ENCODE data around the gene APLP2. TPM values are rescaled to one million over a fixed set of nuclear protein-coding genes. Genes with fewer than 3 reads are reported as not detected.

Gene APLP2
- total and polyA plus RNA-seq, 9 donors = 198 to 466 (median 251) TPM

DNA sequence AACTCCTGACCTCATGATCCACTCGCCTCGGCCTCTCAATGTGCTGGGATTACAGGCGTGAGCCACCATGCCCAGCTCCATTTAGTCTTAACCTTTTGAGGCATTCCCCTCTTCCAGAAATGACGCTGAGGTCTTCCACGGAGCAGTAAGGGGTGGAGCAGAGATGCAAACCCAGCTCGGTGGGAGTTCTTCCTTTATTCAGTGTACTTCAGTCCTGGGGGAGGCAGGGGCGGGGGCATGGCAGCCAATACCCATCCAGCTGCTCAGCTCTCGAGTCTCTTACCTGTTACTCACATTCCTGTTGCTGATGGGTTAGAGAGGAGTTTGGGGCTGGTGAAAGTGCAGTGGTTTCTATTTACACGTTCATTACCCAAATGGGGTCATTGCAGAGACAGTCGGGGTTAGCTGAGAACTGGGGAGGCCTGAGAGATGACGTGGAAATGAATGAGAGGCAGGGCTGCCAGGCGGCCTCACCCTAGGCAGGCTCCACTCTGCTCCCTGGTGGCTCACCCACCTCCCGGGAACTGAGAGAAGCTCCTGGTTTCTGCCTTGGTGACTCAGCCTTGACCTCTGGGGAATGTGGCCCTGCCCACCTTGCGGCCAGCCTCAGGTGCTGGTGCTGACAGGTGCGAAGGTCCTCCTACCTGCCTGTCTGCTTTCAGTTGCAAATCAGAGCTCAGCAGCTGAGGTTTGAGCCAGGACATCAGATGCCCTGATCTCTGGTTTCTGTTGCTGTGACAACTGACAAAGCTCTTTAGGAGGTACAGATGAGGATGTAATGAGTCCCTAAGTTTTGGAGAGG lies 76.5 kb downstream of the APLP2 start:
- TF ChIP-seq EP300 (IDR thresholded peaks at IDR 0.05) (no peak), POLR2A (IDR thresholded peaks at IDR 0.05) (no peak)
- TF ChIP-seq, protein P1, sequence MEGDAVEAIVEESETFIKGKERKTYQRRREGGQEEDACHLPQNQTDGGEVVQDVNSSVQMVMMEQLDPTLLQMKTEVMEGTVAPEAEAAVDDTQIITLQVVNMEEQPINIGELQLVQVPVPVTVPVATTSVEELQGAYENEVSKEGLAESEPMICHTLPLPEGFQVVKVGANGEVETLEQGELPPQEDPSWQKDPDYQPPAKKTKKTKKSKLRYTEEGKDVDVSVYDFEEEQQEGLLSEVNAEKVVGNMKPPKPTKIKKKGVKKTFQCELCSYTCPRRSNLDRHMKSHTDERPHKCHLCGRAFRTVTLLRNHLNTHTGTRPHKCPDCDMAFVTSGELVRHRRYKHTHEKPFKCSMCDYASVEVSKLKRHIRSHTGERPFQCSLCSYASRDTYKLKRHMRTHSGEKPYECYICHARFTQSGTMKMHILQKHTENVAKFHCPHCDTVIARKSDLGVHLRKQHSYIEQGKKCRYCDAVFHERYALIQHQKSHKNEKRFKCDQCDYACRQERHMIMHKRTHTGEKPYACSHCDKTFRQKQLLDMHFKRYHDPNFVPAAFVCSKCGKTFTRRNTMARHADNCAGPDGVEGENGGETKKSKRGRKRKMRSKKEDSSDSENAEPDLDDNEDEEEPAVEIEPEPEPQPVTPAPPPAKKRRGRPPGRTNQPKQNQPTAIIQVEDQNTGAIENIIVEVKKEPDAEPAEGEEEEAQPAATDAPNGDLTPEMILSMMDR (IDR thresholded peaks at IDR 0.05) = no peak
- Histone ChIP-seq H3K9me3 (no peaks in the 10 kb centered on the region), H3K4me3 (no peak overlapping the region), H3K4me1 (ENCODE audit: insufficient read depth) (peaks cover 3% of the 10 kb centered on the region), H3K27ac (no peak overlapping the region), H3K36me3 (no peaks in the 10 kb centered on the region), H3K27me3 (no peaks in the 10 kb centered on the region)
- DNase-seq = no peak
- intact Hi-C loops (cut with DNase I) = no loop called here
- 78 to 83% (median 83%) methylated on average over 15 of the region's 15 CpGs for WGBS, 3 donors

DNA sequence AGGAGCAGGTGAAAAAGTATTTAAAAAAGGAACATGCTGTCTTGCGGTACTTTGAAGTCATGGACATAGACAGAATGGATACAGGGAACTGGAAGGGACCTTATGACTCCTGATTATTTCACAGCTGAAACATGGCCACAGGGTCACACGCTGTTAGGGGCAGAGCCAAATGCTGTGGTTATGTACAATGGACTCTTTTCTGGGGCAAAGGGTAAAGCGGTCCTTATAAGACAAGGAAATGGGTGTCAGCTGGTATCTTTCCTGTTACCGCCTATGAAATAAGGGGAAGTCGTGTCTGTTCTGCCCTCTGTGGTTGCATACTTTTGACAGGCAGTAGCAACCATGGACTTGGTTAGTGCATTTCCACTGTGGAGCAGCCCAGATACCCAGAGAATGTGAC lies 77.1 kb downstream of the APLP2 start:
- Histone ChIP-seq H3K27ac (no peak overlapping the region), H3K4me3 (no peak overlapping the region), H3K36me3 (no peaks in the 10 kb centered on the region), H3K4me1 (ENCODE audit: insufficient read depth) (peaks cover 3% of the 10 kb centered on the region), H3K27me3 (no peaks in the 10 kb centered on the region), H3K9me3 (no peaks in the 10 kb centered on the region)
- TF ChIP-seq POLR2A (IDR thresholded peaks at IDR 0.05) (no peak), EP300 (IDR thresholded peaks at IDR 0.05) (no peak)
- TF ChIP-seq, protein P1 (IDR thresholded peaks at IDR 0.05) = no peak
- no peak for DNase-seq
- WGBS, 3 donors = 77 to 87% (median 84%) methylated on average over 5 of the region's 5 CpGs
- intact Hi-C loops (cut with DNase I) = no loop called here

DNA sequence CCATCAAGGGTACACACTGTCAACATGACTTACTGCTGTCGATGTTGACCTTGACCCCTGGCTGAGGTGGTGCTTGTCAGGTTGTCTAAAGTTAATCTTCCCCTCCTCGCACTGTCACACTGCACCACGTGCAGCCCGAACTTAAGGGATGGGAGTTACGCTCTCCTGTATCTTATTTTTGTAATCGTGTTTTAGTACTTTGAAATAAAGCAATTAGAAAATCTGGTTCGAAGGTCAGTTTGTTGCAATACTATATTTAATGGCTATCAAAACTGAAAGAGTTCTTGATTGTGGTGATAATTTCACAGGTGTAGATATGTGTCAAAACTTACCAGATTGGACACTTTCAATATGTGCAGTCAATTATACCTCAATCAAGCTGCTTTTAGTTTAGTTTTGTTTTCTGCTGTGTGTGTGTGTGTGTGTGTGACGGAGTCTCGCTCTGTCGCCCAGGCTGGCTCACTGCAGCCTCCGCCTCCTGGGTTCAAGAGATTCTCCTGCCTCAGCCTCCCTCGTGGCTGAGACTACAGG lies 79.2 kb downstream of the APLP2 start:
- no peak for DNase-seq
- Histone ChIP-seq H3K9me3 (no peaks in the 10 kb centered on the region), H3K27me3 (no peaks in the 10 kb centered on the region), H3K36me3 (no peaks in the 10 kb centered on the region), H3K27ac (no peak overlapping the region), H3K4me3 (no peak overlapping the region), H3K4me1 (ENCODE audit: insufficient read depth) (no peaks in the 10 kb centered on the region)
- intact Hi-C loops (cut with DNase I) = no loop called here
- 89 to 93% (median 90%) methylated on average over 12 of the region's 12 CpGs for WGBS, 3 donors
- TF ChIP-seq, protein P1 (IDR thresholded peaks at IDR 0.05) = no peak
- TF ChIP-seq EP300 (IDR thresholded peaks at IDR 0.05) = no peak
- no peak for TF ChIP-seq POLR2A (IDR thresholded peaks at IDR 0.05)

DNA sequence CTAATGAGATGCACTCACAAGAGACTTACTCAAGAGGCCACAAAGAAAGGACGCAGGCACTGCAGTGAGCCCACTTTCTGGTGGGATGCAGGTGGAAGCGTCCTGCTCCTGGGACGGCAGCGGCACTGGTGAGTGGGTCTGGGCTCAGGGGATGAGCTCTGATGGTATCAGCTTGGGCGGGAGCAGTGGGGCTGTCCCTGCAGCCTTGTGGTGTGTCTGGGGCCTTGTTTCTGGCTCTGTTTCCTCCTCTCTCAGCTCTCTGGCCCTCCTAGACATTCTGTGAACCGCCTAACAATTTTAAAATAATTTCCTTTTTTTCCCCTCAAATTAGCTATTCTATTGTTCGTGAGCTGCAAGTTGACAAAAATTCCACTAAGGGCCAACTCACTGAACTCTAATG lies 81.1 kb downstream of the APLP2 start:
- DNase-seq = no peak
- Histone ChIP-seq H3K4me3 (no peak overlapping the region), H3K4me1 (ENCODE audit: insufficient read depth) (no peaks in the 10 kb centered on the region), H3K27ac (no peak overlapping the region), H3K36me3 (no peaks in the 10 kb centered on the region), H3K9me3 (no peaks in the 10 kb centered on the region), H3K27me3 (no peaks in the 10 kb centered on the region)
- TF ChIP-seq POLR2A (IDR thresholded peaks at IDR 0.05) = no peak
- no peak for TF ChIP-seq EP300 (IDR thresholded peaks at IDR 0.05)
- TF ChIP-seq, protein P1 (IDR thresholded peaks at IDR 0.05) = no peak
- 86 to 94% (median 91%) methylated on average over 7 of the region's 7 CpGs for WGBS, 3 donors
- intact Hi-C loops (cut with DNase I) = no loop called here
